HCT116 (cell line): ENCODE measurements around the gene EIF3J. TPM values are rescaled to one million over a fixed set of nuclear protein-coding genes. Genes with fewer than 3 reads are reported as not detected.

Experiments
- ATAC-seq: fragments of 200-7000 bp; cut with Tn5 transposase; 2 replicates; pipeline ENCODE4 v1.9.1; 2020; ENCODE audit warnings: mild to moderate bottlenecking, moderate library complexity
- BruUV-seq: library from RNA; stranded (reverse); fragments of 400-500 nt; replicated peaks from 2 replicates; lab custom pipeline; 2021; lab: Mats Ljungman, UMichigan
- CTCF ChIA-PET: fragments of 300-600 bp; sonication (Branson Sonifier 250); formaldehyde crosslinking; loops from one replicate; lab custom pipeline; 2021; ENCODE audit warnings: antibody characterized with exemption; lab: Charles Lee
- POLR2A ChIA-PET: fragments of 300-600, 350-600 bp; sonication (Branson Sonifier 250); formaldehyde crosslinking; loops from one replicate; lab custom pipeline; 2021; ENCODE audit warnings: antibody characterized with exemption; lab: Charles Lee
- RAD21 ChIA-PET, 2 experiments: fragments of 300-600 bp; sonication (Branson Sonifier 250); formaldehyde crosslinking; loops; one replicate each; lab custom pipeline; 2023; ENCODE audit warnings: low total read pairs in 2 of 2; ENCODE audit not compliant: uncharacterized antibody in 2 of 2, unreplicated experiment in 2 of 2, low non-redundant PET in 1 of 2; lab: Charles Lee
- DNase-seq: peaks from one replicate; pipeline ENCODE4 v3.0.0-alpha.2; 2010; ENCODE audit warnings: low read depth, low spot score
- H2AFZ ChIP-seq: fragments of 200-600 bp; shearing (Covaris generic), sonication (generic); 2 replicates; pipeline ENCODE4 v1.6.1; 2017; ENCODE audit warnings: low read depth, mixed run types, mixed read lengths, antibody characterized with exemption, low read length; ENCODE audit not compliant: poor library complexity, severe bottlenecking
- H3K27ac ChIP-seq: 2 replicates; pipeline ENCODE4 v1.5.1; 2012; ENCODE audit warnings: low read depth, low read length
- H3K27me3 ChIP-seq: fragments of 200-600 bp; sonication (generic); 2 replicates; pipeline ENCODE4 v1.6.1; 2016; ENCODE audit warnings: mixed run types, low read length, mixed read lengths; ENCODE audit not compliant: insufficient read depth
- H3K36me3 ChIP-seq, 2 experiments: fragments of 200-500 bp in 1 of 2; fragments of 200-600 bp in 1 of 2; sonication (Bioruptor generic) in 1 of 2; sonication (generic) in 1 of 2; 2 replicates each; pipeline versions ENCODE4 v1.5.1 to v1.6.1; 2014 to 2016; ENCODE audit warnings: low read length in 2 of 2, inconsistent platforms in 1 of 2, mixed read lengths in 1 of 2, mixed run types in 1 of 2; ENCODE audit not compliant: insufficient read depth in 2 of 2, control insufficient read depth in 1 of 2
- H3K4me1 ChIP-seq, 2 experiments: fragments of 200-600 bp in 1 of 2; sonication (generic) in 1 of 2; 2 replicates each; pipeline versions ENCODE4 v1.5.1 to v1.6.1; 2012 to 2017; ENCODE audit warnings: low read length in 2 of 2, inconsistent platforms in 1 of 2, mild to moderate bottlenecking in 1 of 2, mixed read lengths in 1 of 2, mixed run types in 1 of 2, moderate library complexity in 1 of 2; ENCODE audit not compliant: insufficient read depth in 2 of 2, control insufficient read depth in 1 of 2
- H3K4me2 ChIP-seq: fragments of 200-600 bp; sonication (generic); 2 replicates; pipeline ENCODE4 v1.6.1; 2017; ENCODE audit warnings: mixed run types, low read length, mixed read lengths
- H3K4me3 ChIP-seq, 2 experiments: fragments of 200-600 bp in 1 of 2; sonication (generic) in 1 of 2; replicated peaks in 1 of 2; 2 replicates each; pipeline ENCODE4 v1.5.1; 2011 to 2016; ENCODE audit warnings: low read length in 2 of 2, control low read depth in 1 of 2, low read depth in 1 of 2, mild to moderate bottlenecking in 1 of 2, mixed read lengths in 1 of 2, mixed run types in 1 of 2
- H3K79me2 ChIP-seq: fragments of 200-600 bp; sonication (generic); 2 replicates; pipeline ENCODE4 v1.6.1; 2017; ENCODE audit warnings: mild to moderate bottlenecking, mixed run types, low read length, moderate library complexity, mixed read lengths; ENCODE audit not compliant: insufficient read depth
- H3K9ac ChIP-seq: fragments of 200-600 bp; sonication (generic); 2 replicates; pipeline ENCODE4 v1.6.1; 2016; ENCODE audit warnings: low read length, mixed read lengths
- H3K9me2 ChIP-seq: fragments of 200-600 bp; sonication (generic), shearing (Covaris generic); 2 replicates; pipeline ENCODE4 v1.6.1; 2017; ENCODE audit warnings: mixed run types, mild to moderate bottlenecking, moderate library complexity; ENCODE audit not compliant: insufficient read depth
- H3K9me3 ChIP-seq, 2 experiments: fragments of 200-500 bp in 1 of 2; fragments of 200-600 bp in 1 of 2; sonication (Bioruptor generic) in 1 of 2; sonication (generic) in 1 of 2; 2 replicates each; pipeline ENCODE4 v1.6.1; 2014 to 2017; ENCODE audit warnings: low read length in 2 of 2, mixed read lengths in 2 of 2, inconsistent platforms in 1 of 2, low read depth in 1 of 2, mild to moderate bottlenecking in 1 of 2, mixed run types in 1 of 2, moderate library complexity in 1 of 2; ENCODE audit not compliant: control insufficient read depth in 1 of 2, insufficient read depth in 1 of 2
- H4K20me1 ChIP-seq: fragments of 200-600 bp; sonication (generic), shearing (Covaris generic); 2 replicates; pipeline ENCODE4 v1.6.1; 2017; ENCODE audit warnings: mixed run types, mild to moderate bottlenecking, moderate library complexity; ENCODE audit not compliant: insufficient read depth
- CTCF ChIP-seq, 3 experiments: fragments of 200-600 bp in 1 of 3; sonication (generic) in 1 of 3; IDR thresholded peaks in 2 of 3; conservative IDR thresholded peaks in 1 of 3; 2 replicates each; pipeline ENCODE4 v1.5.1; 2012 to 2017; ENCODE audit warnings: low read depth in 2 of 3, low read length in 2 of 3, antibody characterized with exemption in 1 of 3, borderline replicate concordance in 1 of 3, control low read depth in 1 of 3, mild to moderate bottlenecking in 1 of 3, mixed read lengths in 1 of 3, mixed run types in 1 of 3, moderate library complexity in 1 of 3; ENCODE audit not compliant: insufficient read depth in 1 of 3
- EZH2phosphoT487 ChIP-seq: fragments of 200-600 bp; IDR thresholded peaks from 2 replicates; pipeline ENCODE4 v1.6.1; 2018; ENCODE audit warnings: antibody characterized with exemption, borderline replicate concordance
- RAD21 ChIP-seq: IDR thresholded peaks from 2 replicates; pipeline ENCODE4 v1.6.1; 2012; ENCODE audit warnings: low read depth, mild to moderate bottlenecking
- REST ChIP-seq: IDR thresholded peaks from 2 replicates; pipeline ENCODE4 v1.6.1; 2012; ENCODE audit warnings: low read depth
- YY1 ChIP-seq: IDR thresholded peaks from 2 replicates; pipeline ENCODE4 v1.6.1; 2011; ENCODE audit warnings: low read length, low read depth, moderate library complexity, mild to moderate bottlenecking; ENCODE audit not compliant: insufficient replicate concordance; ENCODE audit errors: extremely low read depth
- ZFX ChIP-seq: fragments of 450-650 bp; IDR thresholded peaks from 2 replicates; pipeline ENCODE4 v1.6.1; 2017
- intact Hi-C: fragments of 100-400 bp; cut with micrococcal nuclease; formaldehyde crosslinking; loops from 2 replicates; pipeline ENCODE4 v1.10.0; 2022
- total RNA-seq: library from RNA; stranded (reverse); gene quantifications from one replicate; pipeline ENCODE4 v1.2.1, GENCODE V29; 2021; ENCODE audit not compliant: unreplicated experiment

Gene EIF3J
- total RNA-seq, 1 experiment from 2014 or later = 68.6 TPM

- H2AFZ ChIP-seq = no peak overlapping the region
- peaks cover 12 to 25% of the 10 kb centered on the region in 2 experiments; a peak in 3 of 4 replicates for H3K36me3 ChIP-seq
- peaks cover 18% of the 10 kb centered on the region; the same call in 1 of the 2 replicates for H4K20me1 ChIP-seq
- H3K79me2 ChIP-seq = peaks cover 37% of the 10 kb centered on the region
- ChIA-PET CTCF (interaction anchor here (0.6 to 2.5 kb wide), 20 partner anchors 9 to 561 kb away, joined by 3 to 28 read pairs (median 4); partner anchors contain the start of genes CTDSPL2 and SPG11), POLR2A (interaction anchor here (0.6 to 1.0 kb wide), 2 partner anchors 35 to 402 kb away, joined by 3 read pairs; partner anchors contain the start of gene EIF3J), RAD21 (interaction anchor here in 1 of 2 experiments (0.6 kb wide), 1 partner anchor 593 kb away, joined by 3 read pairs; no protein-coding TSS in a partner anchor)
- H3K27me3 ChIP-seq = no peaks in the 10 kb centered on the region
- no TSS peak for BruUV-seq
- TF ChIP-seq RAD21 (peak; percentile 62), REST (no peak), ZFX (no peak), CTCF (IDR thresholded peaks at IDR 0.05 in 2 of 3, conservative IDR thresholded peaks at IDR 0.05 in 1 of 3; ENCODE audit: borderline replicate concordance in 1 of 3, insufficient read depth in 1 of 3, low read depth in 2 of 3, low read length in 2 of 3) (peak; percentile 48 to 71 (median 56); a peak in 5 of 6 replicates), YY1 (no peak), EZH2phosphoT487 (no peak)
- H3K27ac ChIP-seq = no peak overlapping the region
- H3K4me3 ChIP-seq = no peak overlapping the region
- H3K4me1 ChIP-seq = no peaks in the 10 kb centered on the region
- no peak overlapping the region for H3K9ac ChIP-seq
- no peaks in the 10 kb centered on the region for H3K9me3 ChIP-seq
- H3K4me2 ChIP-seq = no peak overlapping the region
- peak; percentile 80 for ATAC-seq
- no peaks in the 10 kb centered on the region for H3K9me2 ChIP-seq
- intact Hi-C loops = loop anchor here (5.0 to 10.0 kb wide), 3 partner anchors 285 to 627 kb away; no protein-coding TSS in a partner anchor
- DNase-seq = peak; percentile 4
These were observed 35.1 kb upstream of the EIF3J start for GRCh38 chr15:44501768-44502366.
